Measurements from ENCODE around the gene MLXIP.
"Not testable (repeated sequence)": the region's sequence is repeated elsewhere in the genome, so short reads cannot be mapped to it uniquely, and the experiment has no call there.

DNA sequence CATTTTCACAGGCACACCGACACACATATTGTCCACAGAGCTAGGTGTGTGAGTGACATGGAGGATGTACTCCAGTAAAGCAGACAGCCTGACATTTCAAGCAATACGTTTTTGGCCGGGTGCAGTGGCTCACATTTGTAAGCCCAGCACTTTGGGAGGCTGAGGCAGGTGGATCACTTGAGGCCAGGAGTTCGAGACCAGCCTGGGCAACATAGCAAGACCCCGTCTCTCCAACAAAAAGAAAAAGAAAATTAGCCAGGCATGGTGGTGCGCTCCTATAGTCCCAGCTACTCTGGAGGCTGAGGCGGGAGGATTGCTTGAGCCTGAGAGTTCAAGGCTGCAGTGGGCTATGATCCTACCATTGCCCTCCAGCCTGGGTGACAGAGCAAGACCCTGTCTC, 22.1 kb upstream of the MLXIP start:
- not testable (repeated sequence) for TF ChIP-seq CTCF (IDR thresholded peaks at IDR 0.05; ENCODE audit: insufficient read depth, low read length, poor library complexity, severe bottlenecking); EZH2phosphoT487 (conservative IDR thresholded peaks at IDR 0.05; ENCODE audit: low read length)
